Left ventricle myocardium inferior (tissue), 1 donor: ENCODE data around the gene FAF1. TPM values are rescaled to one million over a fixed set of nuclear protein-coding genes. Genes with fewer than 3 reads are reported as not detected.
A peak's percentile ranks its signal among the peaks of the same experiment; 100 is the strongest.
"Not testable (repeated sequence)": the region's sequence is repeated elsewhere in the genome, so short reads cannot be mapped to it uniquely, and the experiment has no call there.

Experiments used
- DNase-seq: peaks from one replicate; pipeline ENCODE4 v3.0.0-alpha.2; 2020
- H3K27ac ChIP-seq: fragments of 200-600 bp; replicated peaks from 2 replicates; pipeline ENCODE4 v1.8.0; 2021
- H3K27me3 ChIP-seq: fragments of 200-600 bp; 2 replicates; pipeline ENCODE4 v1.8.0; 2021; ENCODE audit warnings: low read depth
- H3K36me3 ChIP-seq: fragments of 200-600 bp; 2 replicates; pipeline ENCODE4 v1.8.0; 2021
- H3K4me1 ChIP-seq: fragments of 200-600 bp; 2 replicates; pipeline ENCODE4 v1.8.0; 2021
- H3K4me3 ChIP-seq: fragments of 200-600 bp; 2 replicates; pipeline ENCODE4 v1.8.0; 2021; ENCODE audit warnings: mild to moderate bottlenecking, moderate library complexity
- H3K9me3 ChIP-seq: fragments of 200-600 bp; replicated peaks from 2 replicates; pipeline ENCODE4 v1.8.0; 2021
- CTCF ChIP-seq: fragments of 200-600 bp; IDR thresholded peaks from 2 replicates; pipeline ENCODE4 v1.8.0; 2021; ENCODE audit warnings: antibody characterized with exemption, mild to moderate bottlenecking, borderline replicate concordance
- intact Hi-C: fragments of 100-400 bp; cut with micrococcal nuclease; formaldehyde crosslinking; loops from one replicate; pipeline ENCODE4 v1.11.0; 2022
- total RNA-seq: library from RNA; stranded (reverse); fragmentation: NEBNext Ultra II Directional; extraction: Animal tissue kit (Norgen Biotek cat#: 25700); gene quantifications from one replicate; pipeline ENCODE4 v1.2.1, GENCODE V29; 2021
- donor health status: DM: no; HTN: yes; CAD: no; lungs with severe emphysema.

The FAF1 gene
- total RNA-seq, 1 donor from 2014 or later, result 80.0 TPM

DNA sequence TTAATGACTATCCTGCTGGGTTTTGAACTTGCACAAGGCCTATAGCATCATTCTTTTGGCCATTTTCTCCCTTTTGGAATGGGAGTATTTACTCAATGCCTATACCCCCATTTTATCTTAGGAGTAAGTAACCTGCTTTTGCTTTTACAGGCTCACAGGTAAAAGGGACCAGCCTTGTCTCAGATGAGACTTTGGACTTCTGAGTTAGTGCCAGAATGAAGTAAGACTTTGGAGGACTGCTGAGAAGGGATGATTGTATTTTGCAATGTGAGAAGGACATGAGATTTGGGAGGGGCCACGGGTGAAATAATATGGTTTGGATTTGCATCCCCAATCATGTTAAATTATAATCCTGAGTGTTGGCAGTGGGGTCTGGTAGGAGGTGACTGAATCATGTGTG is 212.7 kb downstream of the FAF1 start:
- Histone ChIP-seq H3K4me3 (no peak overlapping the region), H3K4me1 (no peaks in the 10 kb centered on the region), H3K27me3 (no peaks in the 10 kb centered on the region), H3K36me3 (peaks cover 22% of the 10 kb centered on the region), H3K9me3 (no peaks in the 10 kb centered on the region), H3K27ac (no peak overlapping the region)
- intact Hi-C loops, result no loop called here
- TF ChIP-seq CTCF, result no peak
- no peak for DNase-seq

- Histone ChIP-seq H3K4me1 (no peaks in the 10 kb centered on the region), H3K27ac (no peak overlapping the region), H3K27me3 (no peaks in the 10 kb centered on the region), H3K9me3 (no peaks in the 10 kb centered on the region), H3K36me3 (peaks cover 31% of the 10 kb centered on the region), H3K4me3 (no peak overlapping the region)
- no peak for TF ChIP-seq CTCF
- intact Hi-C loops, result no loop called here
- DNase-seq, result no peak
Measured at GRCh38 chr1:50742523-50742922, 217.5 kb downstream of the FAF1 start.

- intact Hi-C loops, result no loop called here
- DNase-seq, result no peak
- H3K9me3 ChIP-seq, result no peaks in the 10 kb centered on the region
- no peaks in the 10 kb centered on the region for H3K4me1 ChIP-seq
- no peak overlapping the region for H3K4me3 ChIP-seq
- H3K36me3 ChIP-seq, result peaks cover 36% of the 10 kb centered on the region
- no peaks in the 10 kb centered on the region for H3K27me3 ChIP-seq
- H3K27ac ChIP-seq, result no peak overlapping the region
- no peak for TF ChIP-seq CTCF
Measured at GRCh38 chr1:50739125-50739524, 220.9 kb downstream of the FAF1 start.

DNA sequence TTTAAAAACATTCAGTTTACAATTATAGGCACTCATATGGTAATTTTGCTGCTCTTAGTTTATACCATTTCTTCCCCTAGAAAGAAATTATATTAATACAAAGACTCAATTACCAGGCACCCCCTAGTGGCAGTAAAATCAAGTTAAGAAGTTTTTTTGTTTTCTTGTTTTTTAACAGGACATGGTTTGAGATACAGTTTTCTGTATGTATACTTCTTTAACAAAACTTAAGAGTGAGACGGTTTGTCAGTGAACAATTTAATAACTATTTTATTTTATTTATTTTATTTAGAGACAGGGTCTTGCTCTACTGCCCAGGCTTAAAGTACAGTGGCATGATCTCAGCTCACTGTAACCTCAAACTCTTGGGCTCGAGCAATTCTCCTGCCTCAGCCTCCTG is 224.6 kb downstream of the FAF1 start:
- no peaks in the 10 kb centered on the region for H3K9me3 ChIP-seq
- no peak overlapping the region for H3K4me3 ChIP-seq
- no peaks in the 10 kb centered on the region for H3K27me3 ChIP-seq
- H3K27ac ChIP-seq, result no peak overlapping the region
- intact Hi-C loops, result no loop called here
- peaks cover 19% of the 10 kb centered on the region for H3K36me3 ChIP-seq
- TF ChIP-seq CTCF, result peak; percentile 50
- no peaks in the 10 kb centered on the region for H3K4me1 ChIP-seq
- no peak for DNase-seq

- H3K9me3 ChIP-seq, H3K4me3 ChIP-seq, H3K4me1 ChIP-seq, DNase-seq, H3K27me3 ChIP-seq, intact Hi-C loops, H3K36me3 ChIP-seq, H3K27ac ChIP-seq: not testable (repeated sequence)
Measured at GRCh38 chr1:50727578-50727977, 232.5 kb downstream of the FAF1 start.

DNA sequence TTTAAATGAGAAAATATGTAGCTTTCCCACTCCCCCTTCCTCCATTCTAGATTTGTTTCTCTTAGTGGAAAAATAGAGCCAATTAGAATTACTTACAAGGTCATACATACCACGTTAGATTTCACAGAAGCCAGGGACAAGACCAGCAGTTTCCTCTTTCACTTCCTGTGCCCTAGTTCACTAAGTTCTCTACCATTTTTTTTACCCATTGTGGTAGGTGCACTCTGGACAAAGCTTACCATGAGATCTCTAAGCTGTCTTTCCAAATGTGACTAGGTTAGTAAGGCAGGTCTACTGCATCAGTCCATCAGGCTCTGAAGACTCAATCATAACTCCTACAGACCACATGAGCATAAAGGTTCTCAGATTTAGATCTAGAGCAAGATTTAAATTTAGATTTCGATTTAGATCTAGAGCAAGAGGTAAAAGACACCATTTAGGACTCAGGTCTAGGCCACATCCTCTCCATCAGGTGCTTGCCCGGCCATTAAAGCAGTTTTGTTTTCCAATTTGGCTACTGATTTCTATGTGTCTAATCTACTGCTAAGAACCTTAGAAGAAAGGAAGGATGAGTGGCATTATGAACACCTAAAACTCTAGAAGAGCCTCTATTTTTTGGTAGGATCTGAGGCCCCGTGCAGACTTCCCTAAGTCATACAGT is 235.3 kb downstream of the FAF1 start:
- intact Hi-C loops, result no loop called here
- H3K4me3 ChIP-seq, result no peak overlapping the region
- no peak overlapping the region for H3K27ac ChIP-seq
- no peaks in the 10 kb centered on the region for H3K4me1 ChIP-seq
- no peak for TF ChIP-seq CTCF
- H3K36me3 ChIP-seq, result peaks cover 6% of the 10 kb centered on the region
- no peaks in the 10 kb centered on the region for H3K27me3 ChIP-seq
- H3K9me3 ChIP-seq, result no peaks in the 10 kb centered on the region
- no peak for DNase-seq
